AG10803 (cell line): ENCODE data around the gene TBC1D14.
A peak's percentile ranks its signal among the peaks of the same experiment; 100 is the strongest.

Experiments used
- DNase-seq: peaks from one replicate; pipeline ENCODE4 v3.0.0; 2010; ENCODE audit warnings: low read depth
- H3K4me3 ChIP-seq: 2 replicates; pipeline ENCODE4 v1.5.1; 2011; ENCODE audit warnings: mild to moderate bottlenecking, low read length, control low read depth
- TF ChIP-seq, protein P1 (sequence below): conservative IDR thresholded peaks from 2 replicates; pipeline ENCODE4 v1.5.1; 2011; ENCODE audit warnings: mild to moderate bottlenecking, low read length, control low read depth, inconsistent platforms

Gene TBC1D14

GRCh38 chr4:7018281-7018680 is 108.7 kb downstream of the TBC1D14 start:
- H3K4me3 ChIP-seq: no peak overlapping the region
- DNase-seq: no peak
- TF ChIP-seq, protein P1, sequence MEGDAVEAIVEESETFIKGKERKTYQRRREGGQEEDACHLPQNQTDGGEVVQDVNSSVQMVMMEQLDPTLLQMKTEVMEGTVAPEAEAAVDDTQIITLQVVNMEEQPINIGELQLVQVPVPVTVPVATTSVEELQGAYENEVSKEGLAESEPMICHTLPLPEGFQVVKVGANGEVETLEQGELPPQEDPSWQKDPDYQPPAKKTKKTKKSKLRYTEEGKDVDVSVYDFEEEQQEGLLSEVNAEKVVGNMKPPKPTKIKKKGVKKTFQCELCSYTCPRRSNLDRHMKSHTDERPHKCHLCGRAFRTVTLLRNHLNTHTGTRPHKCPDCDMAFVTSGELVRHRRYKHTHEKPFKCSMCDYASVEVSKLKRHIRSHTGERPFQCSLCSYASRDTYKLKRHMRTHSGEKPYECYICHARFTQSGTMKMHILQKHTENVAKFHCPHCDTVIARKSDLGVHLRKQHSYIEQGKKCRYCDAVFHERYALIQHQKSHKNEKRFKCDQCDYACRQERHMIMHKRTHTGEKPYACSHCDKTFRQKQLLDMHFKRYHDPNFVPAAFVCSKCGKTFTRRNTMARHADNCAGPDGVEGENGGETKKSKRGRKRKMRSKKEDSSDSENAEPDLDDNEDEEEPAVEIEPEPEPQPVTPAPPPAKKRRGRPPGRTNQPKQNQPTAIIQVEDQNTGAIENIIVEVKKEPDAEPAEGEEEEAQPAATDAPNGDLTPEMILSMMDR: no peak

DNA sequence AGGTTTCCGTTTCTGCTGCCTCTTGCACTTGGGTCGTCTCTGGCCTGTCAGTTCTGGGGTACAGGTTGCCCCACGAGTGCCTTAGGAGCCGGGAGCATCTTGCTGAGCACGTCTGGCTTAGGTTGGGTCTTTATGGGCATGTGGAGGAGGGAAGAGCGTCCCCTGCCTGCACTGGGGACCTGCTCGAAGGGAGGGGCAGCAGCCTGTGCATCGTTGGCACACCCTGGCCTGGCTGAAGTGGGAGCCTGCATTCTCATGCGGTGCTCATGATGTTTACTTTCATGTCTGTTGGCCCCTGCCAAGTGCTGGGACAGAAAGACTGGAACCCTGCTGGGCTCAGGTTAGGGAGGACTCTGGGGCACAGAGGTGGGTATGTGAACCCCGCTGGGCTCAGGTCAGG is 109.7 kb downstream of the TBC1D14 start:
- no peak for DNase-seq

GRCh38 chr4:7020290-7020689 is 110.7 kb downstream of the TBC1D14 start:
- no peak for DNase-seq
- H3K4me3 ChIP-seq: no peak overlapping the region
- TF ChIP-seq, protein P1: no peak

More for the DNA sequence above, 109.7 kb downstream of the TBC1D14 start:
- TF ChIP-seq, protein P1: no peak
- no peak overlapping the region for H3K4me3 ChIP-seq

DNA sequence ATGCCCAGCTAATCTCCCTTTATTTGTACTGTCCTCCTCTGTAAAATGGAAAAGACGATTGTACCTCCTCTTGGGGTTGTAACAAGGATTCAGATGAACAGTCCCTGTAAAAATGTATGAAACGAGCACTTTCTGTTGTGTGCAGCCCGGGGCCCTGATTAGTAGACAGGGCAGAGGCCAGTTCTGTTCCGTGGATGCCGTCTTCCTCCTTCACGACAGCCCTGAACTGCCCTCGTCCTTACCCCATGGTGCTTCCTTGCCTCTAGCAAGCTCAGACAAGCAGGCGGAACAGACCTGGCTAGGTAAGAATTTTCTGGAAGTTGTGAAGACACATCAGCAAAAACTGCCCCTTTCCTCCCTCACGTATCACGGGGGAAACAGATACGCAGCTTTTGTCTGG is 111.2 kb downstream of the TBC1D14 start:
- DNase-seq: no peak
- TF ChIP-seq, protein P1: no peak
- H3K4me3 ChIP-seq: no peak overlapping the region

GRCh38 chr4:7021355-7021754 is 111.7 kb downstream of the TBC1D14 start:
- DNase-seq: no peak

GRCh38 chr4:7021930-7022664 is 112.5 kb downstream of the TBC1D14 start:
- H3K4me3 ChIP-seq: no peak overlapping the region
- DNase-seq: peak; percentile 94
- TF ChIP-seq, protein P1: 0 out of 2 replicates have a peak, but pooled peaks have one; percentile 3

More at GRCh38 chr4:7021355-7021754, 111.7 kb downstream of the TBC1D14 start:
- H3K4me3 ChIP-seq: no peak overlapping the region
- TF ChIP-seq, protein P1: no peak

DNA sequence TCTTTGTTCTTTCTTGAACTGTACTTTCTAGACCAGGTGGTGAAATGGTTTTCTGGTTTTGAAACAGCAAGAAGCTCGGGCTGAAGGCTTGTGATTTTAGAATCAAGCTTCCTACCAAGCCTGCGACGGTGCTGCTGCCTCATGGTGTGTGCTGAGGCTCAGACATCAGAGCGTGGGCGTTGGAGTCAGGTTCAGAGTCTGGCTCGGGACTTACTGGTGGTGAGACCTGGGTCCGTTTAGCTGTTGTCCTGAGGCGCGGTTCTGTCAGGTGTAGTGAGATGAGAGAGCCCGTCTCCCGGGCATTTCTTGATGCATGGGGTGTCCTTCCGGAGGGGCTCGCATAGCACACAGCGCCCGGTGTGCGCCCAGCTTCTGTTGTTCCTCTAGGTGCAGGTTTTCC is 113.9 kb downstream of the TBC1D14 start:
- DNase-seq: no peak
- H3K4me3 ChIP-seq: no peak overlapping the region
- TF ChIP-seq, protein P1: no peak
